GM23338 (cell line): ENCODE data around the gene CAV2. TPM values are rescaled to one million over a fixed set of nuclear protein-coding genes. Genes with fewer than 3 reads are reported as not detected.

Experiments
- ATAC-seq: fragments of 200-7000 bp; cut with Tn5 transposase; 3 replicates; pipeline ENCODE4 v1.9.1; 2020
- DNase-seq: peaks from one replicate; pipeline ENCODE4 v3.0.0-alpha.2; 2015; ENCODE audit warnings: low spot score
- H2AFZ ChIP-seq: fragments of 200-600 bp; sonication (generic); 2 replicates; pipeline ENCODE4 v1.8.0; 2016; ENCODE audit warnings: antibody characterized with exemption, mild to moderate bottlenecking, moderate library complexity
- H3F3A ChIP-seq: fragments of 200-600 bp; sonication (generic); replicated peaks from 2 replicates; pipeline ENCODE4 v1.8.0; 2017; ENCODE audit warnings: antibody characterized with exemption, mixed run types, low read depth
- H3K27ac ChIP-seq: fragments of 200-600 bp; sonication (generic); 2 replicates; pipeline ENCODE4 v1.6.1; 2016; ENCODE audit warnings: low read depth
- H3K27me3 ChIP-seq: fragments of 200-600 bp; sonication (generic); 2 replicates; pipeline ENCODE4 v1.8.0; 2016; ENCODE audit warnings: mild to moderate bottlenecking, mixed run types, moderate library complexity; ENCODE audit not compliant: insufficient read depth
- H3K36me3 ChIP-seq: fragments of 200-600 bp; sonication (generic); 2 replicates; pipeline ENCODE4 v1.8.0; 2016; ENCODE audit warnings: mild to moderate bottlenecking; ENCODE audit not compliant: insufficient read depth
- H3K4me1 ChIP-seq: fragments of 200-600 bp; sonication (generic); 2 replicates; pipeline ENCODE4 v1.8.0; 2016; ENCODE audit warnings: mild to moderate bottlenecking, moderate library complexity; ENCODE audit not compliant: insufficient read depth
- H3K4me2 ChIP-seq: fragments of 200-600 bp; sonication (generic); 2 replicates; pipeline ENCODE4 v1.7.1; 2017; ENCODE audit warnings: mixed run types
- H3K4me3 ChIP-seq: fragments of 200-600 bp; sonication (generic); 2 replicates; pipeline ENCODE4 v1.6.1; 2016; ENCODE audit warnings: mixed run types
- H3K79me2 ChIP-seq: fragments of 200-600 bp; sonication (generic); replicated peaks from 2 replicates; pipeline ENCODE4 v1.8.0; 2017; ENCODE audit warnings: mild to moderate bottlenecking; ENCODE audit not compliant: insufficient read depth
- H3K9me2 ChIP-seq: fragments of 200-600 bp; sonication (generic); 2 replicates; pipeline ENCODE4 v1.8.0; 2017; ENCODE audit not compliant: insufficient read depth
- H4K20me1 ChIP-seq: fragments of 200-600 bp; sonication (generic); replicated peaks from 2 replicates; pipeline ENCODE4 v1.8.0; 2017; ENCODE audit warnings: mild to moderate bottlenecking; ENCODE audit not compliant: insufficient read depth
- H3K27ac Mint-ChIP-seq: 2 replicates; pipeline ENCODE4 v1.8.0; 2020; ENCODE audit warnings: inconsistent platforms, mild to moderate bottlenecking, moderate library complexity, mixed read lengths
- H3K27me3 Mint-ChIP-seq: 3 replicates; pipeline ENCODE4 v1.8.0; 2022; ENCODE audit warnings: low read depth, mild to moderate bottlenecking, moderate library complexity, mixed read lengths, inconsistent platforms; ENCODE audit not compliant: insufficient read depth, poor library complexity
- H3K36me3 Mint-ChIP-seq: 3 replicates; pipeline ENCODE4 v1.8.0; 2021; ENCODE audit warnings: low read depth, mild to moderate bottlenecking, inconsistent platforms, moderate library complexity, mixed read lengths
- H3K4me1 Mint-ChIP-seq: 3 replicates; pipeline ENCODE4 v1.8.0; 2020; ENCODE audit warnings: mild to moderate bottlenecking, inconsistent platforms, mixed read lengths
- H3K4me3 Mint-ChIP-seq: 3 replicates; pipeline ENCODE4 v1.8.0; 2021; ENCODE audit warnings: moderate library complexity, mild to moderate bottlenecking, inconsistent platforms, mixed read lengths
- H3K9me3 Mint-ChIP-seq: 3 replicates; pipeline ENCODE4 v1.8.0; 2020; ENCODE audit warnings: moderate library complexity, mild to moderate bottlenecking, inconsistent platforms, mixed read lengths
- CREB1 ChIP-seq: fragments of 250-450 bp; sonication (Bioruptor Pico); IDR thresholded peaks from 2 replicates; pipeline ENCODE4 v1.5.0; 2020; ENCODE audit warnings: low read depth, mild to moderate bottlenecking, moderate library complexity
- EZH2 ChIP-seq: fragments of 200-600 bp; sonication (generic); IDR thresholded peaks from one replicate; pipeline ENCODE4 v1.8.0; 2017; ENCODE audit warnings: antibody characterized with exemption, mild to moderate bottlenecking, low read depth; ENCODE audit not compliant: unreplicated experiment
- EZH2phosphoT487 ChIP-seq: fragments of 200-600 bp; sonication (generic); IDR thresholded peaks from one replicate; pipeline ENCODE4 v1.8.1; 2018; ENCODE audit warnings: antibody characterized with exemption; ENCODE audit not compliant: unreplicated experiment
- JUNB ChIP-seq: IDR thresholded peaks from one replicate; pipeline ENCODE4 v1.6.1; 2016; ENCODE audit warnings: antibody characterized with exemption; ENCODE audit not compliant: unreplicated experiment
- NANOG ChIP-seq: IDR thresholded peaks from 2 replicates; pipeline ENCODE4 v1.6.1; 2016; ENCODE audit warnings: antibody characterized with exemption, borderline replicate concordance
- POLR2AphosphoS5 ChIP-seq: IDR thresholded peaks from 2 replicates; pipeline ENCODE4 v1.6.1; 2016; ENCODE audit warnings: antibody characterized with exemption, low read depth
- STAT1 ChIP-seq: IDR thresholded peaks from one replicate; pipeline ENCODE4 v1.6.1; 2016; ENCODE audit warnings: antibody characterized with exemption; ENCODE audit not compliant: unreplicated experiment
- ZNF114 ChIP-seq: fragments of 250-450 bp; sonication (Bioruptor Pico); IDR thresholded peaks from 2 replicates; pipeline ENCODE4 v1.5.0; 2020; ENCODE audit warnings: mild to moderate bottlenecking, moderate library complexity
- ZNF331 ChIP-seq: fragments of 250-450 bp; sonication (Bioruptor Pico); IDR thresholded peaks from 2 replicates; pipeline ENCODE4 v1.5.0; 2020; ENCODE audit warnings: low read depth, mild to moderate bottlenecking, moderate library complexity
- polyA plus RNA-seq: library from polyadenylated mRNA; unstranded; fragments of >200 nt; fragmentation: Nextera tagmentation; extraction: Ambion mirVana; gene quantifications from 2 replicates; pipeline ENCODE4 v1.2.1, GENCODE V29; 2016
- total RNA-seq: library from RNA; depleted of rRNA; stranded (reverse); fragments of >200 nt; shearing (Covaris generic); gene quantifications from 2 replicates; pipeline ENCODE4 v1.2.3, GENCODE V29; 2014
- TF ChIP-seq, protein P1 (sequence below): IDR thresholded peaks from 2 replicates; pipeline ENCODE4 v1.6.1; 2016; ENCODE audit warnings: antibody characterized with exemption
- TF ChIP-seq, protein P2 (sequence below): fragments of 250-450 bp; sonication (Bioruptor Pico); IDR thresholded peaks from 2 replicates; pipeline ENCODE4 v1.5.0; 2020; ENCODE audit warnings: mild to moderate bottlenecking, moderate library complexity
- TF ChIP-seq, protein P3 (sequence below), 2 experiments: fragments of 200-600 bp in 1 of 2; sonication (generic) in 1 of 2; conservative IDR thresholded peaks; 2 replicates each; pipeline versions ENCODE4 v1.5.1 to v1.6.1; 2016 to 2017; ENCODE audit warnings: antibody characterized with exemption in 2 of 2, low read depth in 2 of 2, mild to moderate bottlenecking in 2 of 2, moderate library complexity in 1 of 2
- TF ChIP-seq, protein P4 (sequence below): IDR thresholded peaks from one replicate; pipeline ENCODE4 v1.6.1; 2018; ENCODE audit warnings: antibody characterized with exemption; ENCODE audit not compliant: unreplicated experiment

Gene CAV2
- total and polyA plus RNA-seq, 2 experiments from 2014 or later, result 4.2 to 6.6 TPM

DNA sequence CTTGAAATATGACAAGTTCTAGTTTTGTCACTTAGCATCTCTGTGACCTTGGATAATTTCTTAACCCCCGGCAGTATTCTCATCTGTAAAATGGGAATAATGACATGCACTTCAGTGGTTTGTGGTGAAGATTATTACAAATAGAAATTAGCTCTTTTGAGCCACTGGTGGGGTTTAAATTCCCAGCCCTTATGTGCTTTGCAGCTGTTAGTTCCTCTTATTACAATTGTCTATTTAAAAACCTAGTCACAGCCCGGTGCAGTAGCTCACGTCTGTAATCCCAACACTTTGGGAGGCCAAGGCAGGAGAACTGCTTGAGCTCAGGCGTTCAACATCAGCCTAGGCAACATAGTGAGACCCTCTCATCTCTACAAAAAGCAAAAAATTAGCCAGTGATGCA is 55.4 kb downstream of the CAV2 start:
- DNase-seq (no peak), ATAC-seq (no peak)
- Histone ChIP-seq H3K4me2 (no peak overlapping the region), H2AFZ (no peak overlapping the region), H3K4me3 (no peak overlapping the region), H3K36me3 (no peaks in the 10 kb centered on the region), H3K9me2 (no peaks in the 10 kb centered on the region), H3K79me2 (no peaks in the 10 kb centered on the region), H4K20me1 (no peaks in the 10 kb centered on the region), H3K27me3 (no peaks in the 10 kb centered on the region), H3F3A (no peaks in the 10 kb centered on the region), H3K4me1 (0 out of 2 replicates have a peak, but pooled peaks cover under 1% of the 10 kb centered on the region), H3K27ac (no peak overlapping the region)
- no peak overlapping the region for H3K4me3 Mint-ChIP-seq
- H3K36me3 Mint-ChIP-seq, result no peaks in the 10 kb centered on the region
- H3K27ac Mint-ChIP-seq, result no peak overlapping the region
- TF ChIP-seq, protein P1, sequence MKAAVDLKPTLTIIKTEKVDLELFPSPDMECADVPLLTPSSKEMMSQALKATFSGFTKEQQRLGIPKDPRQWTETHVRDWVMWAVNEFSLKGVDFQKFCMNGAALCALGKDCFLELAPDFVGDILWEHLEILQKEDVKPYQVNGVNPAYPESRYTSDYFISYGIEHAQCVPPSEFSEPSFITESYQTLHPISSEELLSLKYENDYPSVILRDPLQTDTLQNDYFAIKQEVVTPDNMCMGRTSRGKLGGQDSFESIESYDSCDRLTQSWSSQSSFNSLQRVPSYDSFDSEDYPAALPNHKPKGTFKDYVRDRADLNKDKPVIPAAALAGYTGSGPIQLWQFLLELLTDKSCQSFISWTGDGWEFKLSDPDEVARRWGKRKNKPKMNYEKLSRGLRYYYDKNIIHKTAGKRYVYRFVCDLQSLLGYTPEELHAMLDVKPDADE, result no peak
- TF ChIP-seq CREB1 (CRISPR knock-in tag) (no peak), NANOG (no peak), EZH2phosphoT487 (no peak), JUNB (no peak), POLR2AphosphoS5 (no peak), ZNF114 (no peak), EZH2 (no peak), STAT1 (no peak), ZNF331 (CRISPR knock-in tag) (no peak)
- TF ChIP-seq, protein P2, sequence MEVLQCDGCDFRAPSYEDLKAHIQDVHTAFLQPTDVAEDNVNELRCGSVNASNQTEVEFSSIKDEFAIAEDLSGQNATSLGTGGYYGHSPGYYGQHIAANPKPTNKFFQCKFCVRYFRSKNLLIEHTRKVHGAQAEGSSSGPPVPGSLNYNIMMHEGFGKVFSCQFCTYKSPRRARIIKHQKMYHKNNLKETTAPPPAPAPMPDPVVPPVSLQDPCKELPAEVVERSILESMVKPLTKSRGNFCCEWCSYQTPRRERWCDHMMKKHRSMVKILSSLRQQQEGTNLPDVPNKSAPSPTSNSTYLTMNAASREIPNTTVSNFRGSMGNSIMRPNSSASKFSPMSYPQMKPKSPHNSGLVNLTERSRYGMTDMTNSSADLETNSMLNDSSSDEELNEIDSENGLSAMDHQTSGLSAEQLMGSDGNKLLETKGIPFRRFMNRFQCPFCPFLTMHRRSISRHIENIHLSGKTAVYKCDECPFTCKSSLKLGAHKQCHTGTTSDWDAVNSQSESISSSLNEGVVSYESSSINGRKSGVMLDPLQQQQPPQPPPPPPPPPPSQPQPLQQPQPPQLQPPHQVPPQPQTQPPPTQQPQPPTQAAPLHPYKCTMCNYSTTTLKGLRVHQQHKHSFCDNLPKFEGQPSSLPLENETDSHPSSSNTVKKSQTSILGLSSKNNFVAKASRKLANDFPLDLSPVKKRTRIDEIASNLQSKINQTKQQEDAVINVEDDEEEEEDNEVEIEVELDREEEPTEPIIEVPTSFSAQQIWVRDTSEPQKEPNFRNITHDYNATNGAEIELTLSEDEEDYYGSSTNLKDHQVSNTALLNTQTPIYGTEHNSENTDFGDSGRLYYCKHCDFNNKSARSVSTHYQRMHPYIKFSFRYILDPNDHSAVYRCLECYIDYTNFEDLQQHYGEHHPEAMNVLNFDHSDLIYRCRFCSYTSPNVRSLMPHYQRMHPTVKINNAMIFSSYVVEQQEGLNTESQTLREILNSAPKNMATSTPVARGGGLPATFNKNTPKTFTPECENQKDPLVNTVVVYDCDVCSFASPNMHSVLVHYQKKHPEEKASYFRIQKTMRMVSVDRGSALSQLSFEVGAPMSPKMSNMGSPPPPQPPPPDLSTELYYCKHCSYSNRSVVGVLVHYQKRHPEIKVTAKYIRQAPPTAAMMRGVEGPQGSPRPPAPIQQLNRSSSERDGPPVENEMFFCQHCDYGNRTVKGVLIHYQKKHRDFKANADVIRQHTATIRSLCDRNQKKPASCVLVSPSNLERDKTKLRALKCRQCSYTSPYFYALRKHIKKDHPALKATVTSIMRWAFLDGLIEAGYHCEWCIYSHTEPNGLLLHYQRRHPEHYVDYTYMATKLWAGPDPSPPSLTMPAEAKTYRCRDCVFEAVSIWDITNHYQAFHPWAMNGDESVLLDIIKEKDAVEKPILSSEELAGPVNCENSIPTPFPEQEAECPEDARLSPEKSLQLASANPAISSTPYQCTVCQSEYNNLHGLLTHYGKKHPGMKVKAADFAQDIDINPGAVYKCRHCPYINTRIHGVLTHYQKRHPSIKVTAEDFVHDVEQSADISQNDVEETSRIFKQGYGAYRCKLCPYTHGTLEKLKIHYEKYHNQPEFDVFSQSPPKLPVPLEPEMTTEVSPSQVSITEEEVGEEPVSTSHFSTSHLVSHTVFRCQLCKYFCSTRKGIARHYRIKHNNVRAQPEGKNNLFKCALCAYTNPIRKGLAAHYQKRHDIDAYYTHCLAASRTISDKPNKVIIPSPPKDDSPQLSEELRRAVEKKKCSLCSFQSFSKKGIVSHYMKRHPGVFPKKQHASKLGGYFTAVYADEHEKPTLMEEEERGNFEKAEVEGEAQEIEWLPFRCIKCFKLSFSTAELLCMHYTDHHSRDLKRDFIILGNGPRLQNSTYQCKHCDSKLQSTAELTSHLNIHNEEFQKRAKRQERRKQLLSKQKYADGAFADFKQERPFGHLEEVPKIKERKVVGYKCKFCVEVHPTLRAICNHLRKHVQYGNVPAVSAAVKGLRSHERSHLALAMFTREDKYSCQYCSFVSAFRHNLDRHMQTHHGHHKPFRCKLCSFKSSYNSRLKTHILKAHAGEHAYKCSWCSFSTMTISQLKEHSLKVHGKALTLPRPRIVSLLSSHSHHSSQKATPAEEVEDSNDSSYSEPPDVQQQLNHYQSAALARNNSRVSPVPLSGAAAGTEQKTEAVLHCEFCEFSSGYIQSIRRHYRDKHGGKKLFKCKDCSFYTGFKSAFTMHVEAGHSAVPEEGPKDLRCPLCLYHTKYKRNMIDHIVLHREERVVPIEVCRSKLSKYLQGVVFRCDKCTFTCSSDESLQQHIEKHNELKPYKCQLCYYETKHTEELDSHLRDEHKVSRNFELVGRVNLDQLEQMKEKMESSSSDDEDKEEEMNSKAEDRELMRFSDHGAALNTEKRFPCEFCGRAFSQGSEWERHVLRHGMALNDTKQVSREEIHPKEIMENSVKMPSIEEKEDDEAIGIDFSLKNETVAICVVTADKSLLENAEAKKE (CRISPR knock-in tag), result no peak
- TF ChIP-seq, protein P3, sequence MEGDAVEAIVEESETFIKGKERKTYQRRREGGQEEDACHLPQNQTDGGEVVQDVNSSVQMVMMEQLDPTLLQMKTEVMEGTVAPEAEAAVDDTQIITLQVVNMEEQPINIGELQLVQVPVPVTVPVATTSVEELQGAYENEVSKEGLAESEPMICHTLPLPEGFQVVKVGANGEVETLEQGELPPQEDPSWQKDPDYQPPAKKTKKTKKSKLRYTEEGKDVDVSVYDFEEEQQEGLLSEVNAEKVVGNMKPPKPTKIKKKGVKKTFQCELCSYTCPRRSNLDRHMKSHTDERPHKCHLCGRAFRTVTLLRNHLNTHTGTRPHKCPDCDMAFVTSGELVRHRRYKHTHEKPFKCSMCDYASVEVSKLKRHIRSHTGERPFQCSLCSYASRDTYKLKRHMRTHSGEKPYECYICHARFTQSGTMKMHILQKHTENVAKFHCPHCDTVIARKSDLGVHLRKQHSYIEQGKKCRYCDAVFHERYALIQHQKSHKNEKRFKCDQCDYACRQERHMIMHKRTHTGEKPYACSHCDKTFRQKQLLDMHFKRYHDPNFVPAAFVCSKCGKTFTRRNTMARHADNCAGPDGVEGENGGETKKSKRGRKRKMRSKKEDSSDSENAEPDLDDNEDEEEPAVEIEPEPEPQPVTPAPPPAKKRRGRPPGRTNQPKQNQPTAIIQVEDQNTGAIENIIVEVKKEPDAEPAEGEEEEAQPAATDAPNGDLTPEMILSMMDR (conservative IDR thresholded peaks at IDR 0.05; ENCODE audit: low read depth in 2 of 2), result no peak
- TF ChIP-seq, protein P4, sequence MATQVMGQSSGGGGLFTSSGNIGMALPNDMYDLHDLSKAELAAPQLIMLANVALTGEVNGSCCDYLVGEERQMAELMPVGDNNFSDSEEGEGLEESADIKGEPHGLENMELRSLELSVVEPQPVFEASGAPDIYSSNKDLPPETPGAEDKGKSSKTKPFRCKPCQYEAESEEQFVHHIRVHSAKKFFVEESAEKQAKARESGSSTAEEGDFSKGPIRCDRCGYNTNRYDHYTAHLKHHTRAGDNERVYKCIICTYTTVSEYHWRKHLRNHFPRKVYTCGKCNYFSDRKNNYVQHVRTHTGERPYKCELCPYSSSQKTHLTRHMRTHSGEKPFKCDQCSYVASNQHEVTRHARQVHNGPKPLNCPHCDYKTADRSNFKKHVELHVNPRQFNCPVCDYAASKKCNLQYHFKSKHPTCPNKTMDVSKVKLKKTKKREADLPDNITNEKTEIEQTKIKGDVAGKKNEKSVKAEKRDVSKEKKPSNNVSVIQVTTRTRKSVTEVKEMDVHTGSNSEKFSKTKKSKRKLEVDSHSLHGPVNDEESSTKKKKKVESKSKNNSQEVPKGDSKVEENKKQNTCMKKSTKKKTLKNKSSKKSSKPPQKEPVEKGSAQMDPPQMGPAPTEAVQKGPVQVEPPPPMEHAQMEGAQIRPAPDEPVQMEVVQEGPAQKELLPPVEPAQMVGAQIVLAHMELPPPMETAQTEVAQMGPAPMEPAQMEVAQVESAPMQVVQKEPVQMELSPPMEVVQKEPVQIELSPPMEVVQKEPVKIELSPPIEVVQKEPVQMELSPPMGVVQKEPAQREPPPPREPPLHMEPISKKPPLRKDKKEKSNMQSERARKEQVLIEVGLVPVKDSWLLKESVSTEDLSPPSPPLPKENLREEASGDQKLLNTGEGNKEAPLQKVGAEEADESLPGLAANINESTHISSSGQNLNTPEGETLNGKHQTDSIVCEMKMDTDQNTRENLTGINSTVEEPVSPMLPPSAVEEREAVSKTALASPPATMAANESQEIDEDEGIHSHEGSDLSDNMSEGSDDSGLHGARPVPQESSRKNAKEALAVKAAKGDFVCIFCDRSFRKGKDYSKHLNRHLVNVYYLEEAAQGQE, result no peak
- no peaks in the 10 kb centered on the region; the same call in 2 of the 3 replicates for H3K4me1 Mint-ChIP-seq
- H3K9me3 Mint-ChIP-seq, result no peaks in the 10 kb centered on the region
- H3K27me3 Mint-ChIP-seq, result no peaks in the 10 kb centered on the region
